Loucy (cell line): ENCODE measurements around the gene MDFI.

Experiments
- EZH2phosphoT487 ChIP-seq: fragments of 200-600 bp; IDR thresholded peaks from 2 replicates; pipeline ENCODE4 v1.6.1; 2018; ENCODE audit warnings: antibody characterized with exemption, mild to moderate bottlenecking, moderate library complexity, borderline replicate concordance
- TF ChIP-seq, protein P1 (sequence below): fragments of 200-600 bp; sonication (generic); conservative IDR thresholded peaks from 2 replicates; pipeline ENCODE4 v1.5.1; 2014; ENCODE audit warnings: mild to moderate bottlenecking, antibody characterized with exemption, low read length

DNA sequence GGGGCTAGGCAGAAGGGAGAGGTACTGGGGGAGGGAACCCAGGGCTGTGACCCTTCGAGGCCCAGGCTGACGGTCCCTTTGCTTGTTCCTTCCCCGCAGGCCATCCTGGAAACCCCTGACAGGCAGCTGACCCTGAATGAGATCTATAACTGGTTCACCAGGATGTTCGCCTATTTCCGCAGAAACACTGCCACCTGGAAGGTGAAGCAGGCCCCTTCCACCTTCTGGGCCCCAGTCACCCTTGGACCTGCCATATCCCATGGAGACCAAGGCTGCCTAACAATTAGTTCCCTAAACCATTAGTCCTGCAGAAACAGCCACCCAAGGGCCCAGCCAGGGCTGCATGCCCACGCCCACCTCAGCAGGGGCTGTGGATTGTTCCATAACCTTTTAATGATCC lies 47.1 kb upstream of the MDFI start:
- TF ChIP-seq, protein P1, sequence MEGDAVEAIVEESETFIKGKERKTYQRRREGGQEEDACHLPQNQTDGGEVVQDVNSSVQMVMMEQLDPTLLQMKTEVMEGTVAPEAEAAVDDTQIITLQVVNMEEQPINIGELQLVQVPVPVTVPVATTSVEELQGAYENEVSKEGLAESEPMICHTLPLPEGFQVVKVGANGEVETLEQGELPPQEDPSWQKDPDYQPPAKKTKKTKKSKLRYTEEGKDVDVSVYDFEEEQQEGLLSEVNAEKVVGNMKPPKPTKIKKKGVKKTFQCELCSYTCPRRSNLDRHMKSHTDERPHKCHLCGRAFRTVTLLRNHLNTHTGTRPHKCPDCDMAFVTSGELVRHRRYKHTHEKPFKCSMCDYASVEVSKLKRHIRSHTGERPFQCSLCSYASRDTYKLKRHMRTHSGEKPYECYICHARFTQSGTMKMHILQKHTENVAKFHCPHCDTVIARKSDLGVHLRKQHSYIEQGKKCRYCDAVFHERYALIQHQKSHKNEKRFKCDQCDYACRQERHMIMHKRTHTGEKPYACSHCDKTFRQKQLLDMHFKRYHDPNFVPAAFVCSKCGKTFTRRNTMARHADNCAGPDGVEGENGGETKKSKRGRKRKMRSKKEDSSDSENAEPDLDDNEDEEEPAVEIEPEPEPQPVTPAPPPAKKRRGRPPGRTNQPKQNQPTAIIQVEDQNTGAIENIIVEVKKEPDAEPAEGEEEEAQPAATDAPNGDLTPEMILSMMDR: no peak
- no peak for TF ChIP-seq EZH2phosphoT487
